Prostate gland (tissue), 2 donors: ENCODE results near the gene CFD.

Experiments
- CTCF ChIP-seq, 4 experiments: fragments of 200-600 bp in 2 of 4; fragments of 450-650 bp in 2 of 4; sonication (generic) in 2 of 4; IDR thresholded peaks; 1 replicate in 3 of 4; 2 replicates in 1 of 4; pipeline ENCODE4 v1.5.1; 2016 to 2019; ENCODE audit warnings: antibody characterized with exemption in 4 of 4, mild to moderate bottlenecking in 2 of 4, moderate library complexity in 2 of 4
- POLR2A ChIP-seq: fragments of 450-650 bp; IDR thresholded peaks from one replicate; pipeline ENCODE4 v1.6.1; 2016; ENCODE audit warnings: antibody characterized with exemption, mild to moderate bottlenecking

- no peak for TF ChIP-seq CTCF (IDR thresholded peaks at IDR 0.05)
- no peak for TF ChIP-seq POLR2A
Measured at GRCh38 chr19:844546-844971, 14.9 kb upstream of the CFD start.
